CD4-positive, alpha-beta T cell (primary cell): ENCODE data around the gene SYNGR3. TPM values are rescaled to one million over a fixed set of nuclear protein-coding genes. Genes with fewer than 3 reads are reported as not detected.
"Not testable (repeated sequence)": the region's sequence is repeated elsewhere in the genome, so short reads cannot be mapped to it uniquely, and the experiment has no call there.

ENCODE experiments used
- ATAC-seq: fragments of 200-7000 bp; cut with Tn5 transposase; one replicate; pipeline ENCODE4 v1.10.0; 2022; ENCODE audit warnings: mild to moderate bottlenecking; ENCODE audit not compliant: poor library complexity
- CTCF ChIA-PET: fragments of 350-600 bp; sonication (Branson Sonifier 250); formaldehyde crosslinking; loops from one replicate; lab custom pipeline; 2021; ENCODE audit warnings: antibody characterized with exemption, inconsistent platforms; lab: Charles Lee
- POLR2A ChIA-PET: fragments of 350-600 bp; sonication (Branson Sonifier 250); formaldehyde crosslinking; loops from one replicate; lab custom pipeline; 2021; ENCODE audit warnings: antibody characterized with exemption, inconsistent platforms; lab: Charles Lee
- DNase-seq, 14 experiments: peaks; one replicate each; pipeline ENCODE4 v3.0.0-alpha.2; 2013 to 2020; ENCODE audit warnings: mixed read lengths in 2 of 14
- H3K27ac ChIP-seq, 2 donors: one replicate each; pipeline versions ENCODE4 v1.5.1 to v1.7.0; 2013; ENCODE audit warnings: low read length in 2 of 2, low read depth in 1 of 2, mild to moderate bottlenecking in 1 of 2
- H3K27me3 ChIP-seq, 2 experiments: 1 replicate in 1 of 2; 2 replicates in 1 of 2; pipeline versions ENCODE4 v1.6.1 to v1.7.0; 2013; ENCODE audit warnings: low read length in 2 of 2, control low read depth in 1 of 2, mild to moderate bottlenecking in 1 of 2, moderate library complexity in 1 of 2; ENCODE audit not compliant: insufficient read depth in 2 of 2, control insufficient read depth in 1 of 2
- H3K36me3 ChIP-seq: one replicate; pipeline ENCODE4 v1.6.1; 2013; ENCODE audit warnings: low read length, control low read depth; ENCODE audit not compliant: insufficient read depth
- H3K4me1 ChIP-seq: one replicate; pipeline ENCODE4 v1.6.1; 2013; ENCODE audit warnings: low read length, control low read depth; ENCODE audit not compliant: insufficient read depth
- H3K4me3 ChIP-seq: one replicate; pipeline ENCODE4 v1.5.1; 2013; ENCODE audit warnings: mild to moderate bottlenecking, low read length, moderate library complexity
- H3K9me3 ChIP-seq, 2 experiments: 1 replicate in 1 of 2; 2 replicates in 1 of 2; pipeline versions ENCODE4 v1.6.1 to v1.7.0; 2013; ENCODE audit warnings: low read length in 2 of 2, mild to moderate bottlenecking in 2 of 2, control low read depth in 1 of 2, moderate library complexity in 1 of 2; ENCODE audit not compliant: control insufficient read depth in 1 of 2, insufficient read depth in 1 of 2
- H3K27ac Mint-ChIP-seq: one replicate; pipeline ENCODE4 v1.8.0; 2020; ENCODE audit warnings: mixed read lengths
- H3K27me3 Mint-ChIP-seq: one replicate; pipeline ENCODE4 v1.8.0; 2021; ENCODE audit warnings: mixed read lengths
- H3K36me3 Mint-ChIP-seq: one replicate; pipeline ENCODE4 v1.8.0; 2021; ENCODE audit warnings: low read depth, mixed read lengths
- H3K4me1 Mint-ChIP-seq: one replicate; pipeline ENCODE4 v1.8.0; 2021; ENCODE audit warnings: low read depth, mixed read lengths
- H3K4me3 Mint-ChIP-seq: one replicate; pipeline ENCODE4 v1.8.0; 2020; ENCODE audit warnings: mild to moderate bottlenecking, mixed read lengths
- H3K9me3 Mint-ChIP-seq: one replicate; pipeline ENCODE4 v1.8.0; 2020; ENCODE audit warnings: mixed read lengths
- CTCF ChIP-seq: fragments of 200-600 bp; IDR thresholded peaks from one replicate; pipeline ENCODE4 v1.8.0; 2022; ENCODE audit warnings: antibody characterized with exemption, mild to moderate bottlenecking
- intact Hi-C, 2 experiments: fragments of 100-400 bp; cut with DNase I in 1 of 2; cut with micrococcal nuclease in 1 of 2; formaldehyde crosslinking; loops; one replicate each; pipeline versions ENCODE4 v1.15.1 to v1.9.0; 2023 to 2025; cut with DNase I, micrococcal nuclease
- total RNA-seq, 174 experiments: library from RNA in 2 of 174; stranded (reverse) in 2 of 174; gene quantifications; one replicate each; pipeline ENCODE4 v1.2.3 and lab custom pipeline; 2021 to 2026

SYNGR3 gene
- total RNA-seq, 2 experiments from 2014 or later: 3.8 to 3.9 TPM

- Mint-ChIP-seq H3K36me3 (no peaks in the 10 kb centered on the region), H3K4me3 (no peak overlapping the region), H3K27me3 (no peaks in the 10 kb centered on the region), H3K4me1 (no peaks in the 10 kb centered on the region), H3K27ac (no peak overlapping the region), H3K9me3 (no peaks in the 10 kb centered on the region)
- Histone ChIP-seq H3K4me1 (no peaks in the 10 kb centered on the region), H3K27ac (no peak overlapping the region), H3K4me3 (no peak overlapping the region), H3K27me3 (no peaks in the 10 kb centered on the region), H3K36me3 (no peaks in the 10 kb centered on the region), H3K9me3 (no peaks in the 10 kb centered on the region)
- ATAC-seq (no peak), DNase-seq (no peak)
- CTCF ChIA-PET: no interaction called here
- POLR2A ChIA-PET: interaction anchor here (2.0 kb wide), 1 partner anchor 15 kb away, joined by 7 read pairs; the partner anchor contains the start of gene RPS2
- intact Hi-C loops: no loop called here
- TF ChIP-seq CTCF: no peak
Observed at GRCh38 chr16:1950047-1950446, 39.7 kb upstream of the SYNGR3 start.

GRCh38 chr16:1950559-1950958 lies 39.2 kb upstream of the SYNGR3 start:
- Mint-ChIP-seq H3K27ac (no peak overlapping the region), H3K36me3 (no peaks in the 10 kb centered on the region), H3K27me3 (no peaks in the 10 kb centered on the region), H3K4me3 (no peak overlapping the region), H3K4me1 (no peaks in the 10 kb centered on the region), H3K9me3 (no peaks in the 10 kb centered on the region)
- ATAC-seq (no peak), DNase-seq (no peak)
- ChIA-PET CTCF (no interaction called here), POLR2A (interaction anchor here (2.0 kb wide), 1 partner anchor 14 kb away, joined by 7 read pairs; the partner anchor contains the start of gene RPS2)
- no peak overlapping the region for H3K4me3 ChIP-seq
- H3K27me3 ChIP-seq: no peaks in the 10 kb centered on the region
- TF ChIP-seq CTCF: no peak
- H3K36me3 ChIP-seq: no peaks in the 10 kb centered on the region
- no peaks in the 10 kb centered on the region for H3K9me3 ChIP-seq
- no peaks in the 10 kb centered on the region for H3K4me1 ChIP-seq
- H3K27ac ChIP-seq: no peak overlapping the region
- intact Hi-C loops: no loop called here

GRCh38 chr16:1953734-1954133 lies 36.0 kb upstream of the SYNGR3 start:
- H3K27me3 Mint-ChIP-seq: no peaks in the 10 kb centered on the region
- ChIA-PET CTCF (no interaction called here), POLR2A (interaction anchor here (1.8 kb wide), 1 partner anchor 11 kb away, joined by 5 read pairs; the partner anchor contains the start of gene RPS2)
- H3K27ac Mint-ChIP-seq: no peak overlapping the region
- Histone ChIP-seq H3K4me1 (peaks cover 3% of the 10 kb centered on the region), H3K4me3 (no peak overlapping the region), H3K36me3 (no peaks in the 10 kb centered on the region), H3K27ac (no peak overlapping the region), H3K9me3 (no peaks in the 10 kb centered on the region), H3K27me3 (no peaks in the 10 kb centered on the region)
- TF ChIP-seq CTCF: no peak
- intact Hi-C loops: no loop called here
- peak in 1 of 14 experiments; percentile 31 for DNase-seq
- H3K9me3 Mint-ChIP-seq: no peaks in the 10 kb centered on the region
- no peak overlapping the region for H3K4me3 Mint-ChIP-seq
- no peaks in the 10 kb centered on the region for H3K36me3 Mint-ChIP-seq
- no peaks in the 10 kb centered on the region for H3K4me1 Mint-ChIP-seq
- no peak for ATAC-seq

- Mint-ChIP-seq H3K4me1 (peaks cover 31% of the 10 kb centered on the region), H3K36me3 (peaks cover 23% of the 10 kb centered on the region)
- CTCF ChIA-PET, DNase-seq, ATAC-seq, H3K9me3 ChIP-seq, H3K27ac ChIP-seq, H3K4me3 Mint-ChIP-seq, H3K9me3 Mint-ChIP-seq, H3K27me3 ChIP-seq, H3K27me3 Mint-ChIP-seq, H3K4me3 ChIP-seq, H3K27ac Mint-ChIP-seq: not testable (repeated sequence)
- POLR2A ChIA-PET: interaction anchor here (1.1 to 1.4 kb wide), 2 partner anchors 14 kb away, joined by 3 to 4 read pairs; partner anchors contain the start of genes MSRB1 and TBL3
- intact Hi-C loops: loop anchor here in 1 of 2 experiments (5.0 kb wide), 1 partner anchor 90 kb away; the partner anchor contains the start of genes NTHL1 and TSC2
- Histone ChIP-seq H3K4me1 (peaks cover 38% of the 10 kb centered on the region), H3K36me3 (peaks cover 19% of the 10 kb centered on the region)
Observed at GRCh38 chr16:1957434-1958142, 32.2 kb upstream of the SYNGR3 start.

GRCh38 chr16:1958143-1958491 lies 31.7 kb upstream of the SYNGR3 start:
- H3K4me3 ChIP-seq, H3K27me3 ChIP-seq, H3K27ac ChIP-seq, CTCF ChIA-PET, H3K27ac Mint-ChIP-seq, ATAC-seq, H3K9me3 Mint-ChIP-seq, H3K27me3 Mint-ChIP-seq, H3K4me3 Mint-ChIP-seq, H3K9me3 ChIP-seq: not testable (repeated sequence)
- peaks cover 31% of the 10 kb centered on the region for H3K4me1 Mint-ChIP-seq
- Histone ChIP-seq H3K4me1 (peaks cover 44% of the 10 kb centered on the region), H3K36me3 (peaks cover 24% of the 10 kb centered on the region)
- intact Hi-C loops: loop anchor here in 1 of 2 experiments (5.0 kb wide), 1 partner anchor 89 kb away; the partner anchor contains the start of genes NTHL1 and TSC2
- peaks cover 28% of the 10 kb centered on the region for H3K36me3 Mint-ChIP-seq
- POLR2A ChIA-PET: interaction anchor here (1.1 to 1.4 kb wide), 2 partner anchors 14 to 15 kb away, joined by 3 to 4 read pairs; partner anchors contain the start of genes MSRB1 and TBL3
- peak in 1 of 14 experiments; percentile 26 for DNase-seq
